ENCODE measurements around the gene TP73. TPM values are rescaled to one million over a fixed set of nuclear protein-coding genes. Genes with fewer than 3 reads are reported as not detected.

TP73 gene
- total RNA-seq, 3 donors from 2014 or later = 0.66 to 1.0 TPM; not detected in 1

DNA sequence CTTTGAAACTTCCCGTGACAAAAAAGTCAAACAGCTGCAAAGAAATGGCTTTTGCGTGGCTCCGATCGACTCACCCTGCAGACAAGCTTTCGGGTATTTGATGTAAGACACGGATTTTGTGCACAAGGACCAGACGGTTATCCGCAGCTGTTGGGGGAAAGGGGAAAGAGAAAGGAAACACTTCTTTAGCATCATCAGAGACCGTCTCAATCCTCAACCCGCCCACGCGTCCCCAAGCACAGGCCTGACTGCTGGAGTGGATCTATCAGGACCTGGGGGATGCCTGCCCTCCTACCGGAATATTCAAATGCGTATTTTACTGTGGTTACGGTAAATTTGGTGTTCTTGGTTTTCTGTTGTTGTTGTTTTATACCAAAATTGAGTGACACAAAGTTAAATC, 13.6 kb upstream of the TP73 start:
- intact Hi-C loops (cut with DNase I; ENCODE audit: low total_unique reads) = no loop called here
- TF ChIP-seq, protein P1, sequence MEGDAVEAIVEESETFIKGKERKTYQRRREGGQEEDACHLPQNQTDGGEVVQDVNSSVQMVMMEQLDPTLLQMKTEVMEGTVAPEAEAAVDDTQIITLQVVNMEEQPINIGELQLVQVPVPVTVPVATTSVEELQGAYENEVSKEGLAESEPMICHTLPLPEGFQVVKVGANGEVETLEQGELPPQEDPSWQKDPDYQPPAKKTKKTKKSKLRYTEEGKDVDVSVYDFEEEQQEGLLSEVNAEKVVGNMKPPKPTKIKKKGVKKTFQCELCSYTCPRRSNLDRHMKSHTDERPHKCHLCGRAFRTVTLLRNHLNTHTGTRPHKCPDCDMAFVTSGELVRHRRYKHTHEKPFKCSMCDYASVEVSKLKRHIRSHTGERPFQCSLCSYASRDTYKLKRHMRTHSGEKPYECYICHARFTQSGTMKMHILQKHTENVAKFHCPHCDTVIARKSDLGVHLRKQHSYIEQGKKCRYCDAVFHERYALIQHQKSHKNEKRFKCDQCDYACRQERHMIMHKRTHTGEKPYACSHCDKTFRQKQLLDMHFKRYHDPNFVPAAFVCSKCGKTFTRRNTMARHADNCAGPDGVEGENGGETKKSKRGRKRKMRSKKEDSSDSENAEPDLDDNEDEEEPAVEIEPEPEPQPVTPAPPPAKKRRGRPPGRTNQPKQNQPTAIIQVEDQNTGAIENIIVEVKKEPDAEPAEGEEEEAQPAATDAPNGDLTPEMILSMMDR (IDR thresholded peaks at IDR 0.05) = no peak
- no peak for TF ChIP-seq POLR2A (IDR thresholded peaks at IDR 0.05)
- TF ChIP-seq POLR2AphosphoS5 (IDR thresholded peaks at IDR 0.05) = no peak
- Histone ChIP-seq H3K4me1 (no peaks in the 10 kb centered on the region), H3K27me3 (no peaks in the 10 kb centered on the region), H3K27ac (no peak overlapping the region), H3K4me3 (no peak overlapping the region), H3K36me3 (no peaks in the 10 kb centered on the region), H3K9me3 (no peaks in the 10 kb centered on the region)
- DNase-seq (ENCODE audit: low spot score in 2 of 2) = no peak

DNA sequence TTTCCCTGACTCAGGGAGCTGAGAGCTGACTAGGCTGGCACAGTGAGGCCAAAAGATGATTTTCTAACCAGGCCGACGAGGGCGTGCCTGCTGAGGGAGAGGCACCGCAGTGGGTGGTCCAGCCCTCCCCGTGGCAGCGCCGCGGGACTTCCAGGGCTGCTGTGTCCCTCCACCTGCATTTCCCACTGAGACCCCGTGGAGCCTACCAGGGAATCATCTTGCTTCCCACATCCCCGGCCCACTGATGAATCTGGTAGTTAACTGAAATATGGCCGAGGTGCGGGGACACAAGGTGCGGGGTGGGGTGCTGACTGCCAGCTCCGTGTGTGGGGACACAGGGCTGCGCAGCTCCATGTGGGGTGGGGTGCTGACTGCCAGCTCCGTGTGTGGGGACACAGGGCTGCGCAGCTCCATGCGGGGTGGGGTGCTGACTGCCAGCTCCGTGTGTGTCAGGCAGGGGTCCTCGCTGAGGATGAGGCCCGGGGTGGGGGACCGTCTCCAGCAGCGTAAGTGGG, 12.9 kb upstream of the TP73 start:
- Histone ChIP-seq H3K9me3 (no peaks in the 10 kb centered on the region), H3K27me3 (no peaks in the 10 kb centered on the region), H3K4me1 (no peaks in the 10 kb centered on the region), H3K4me3 (no peak overlapping the region), H3K27ac (no peak overlapping the region), H3K36me3 (no peaks in the 10 kb centered on the region)
- peak in 1 of 2 donors; percentile 31 for DNase-seq (ENCODE audit: low spot score in 2 of 2)
- TF ChIP-seq, protein P1 (IDR thresholded peaks at IDR 0.05) = no peak
- TF ChIP-seq POLR2A (IDR thresholded peaks at IDR 0.05) (no peak), POLR2AphosphoS5 (IDR thresholded peaks at IDR 0.05) (no peak)
- intact Hi-C loops (cut with DNase I; ENCODE audit: low total_unique reads) = no loop called here

DNA sequence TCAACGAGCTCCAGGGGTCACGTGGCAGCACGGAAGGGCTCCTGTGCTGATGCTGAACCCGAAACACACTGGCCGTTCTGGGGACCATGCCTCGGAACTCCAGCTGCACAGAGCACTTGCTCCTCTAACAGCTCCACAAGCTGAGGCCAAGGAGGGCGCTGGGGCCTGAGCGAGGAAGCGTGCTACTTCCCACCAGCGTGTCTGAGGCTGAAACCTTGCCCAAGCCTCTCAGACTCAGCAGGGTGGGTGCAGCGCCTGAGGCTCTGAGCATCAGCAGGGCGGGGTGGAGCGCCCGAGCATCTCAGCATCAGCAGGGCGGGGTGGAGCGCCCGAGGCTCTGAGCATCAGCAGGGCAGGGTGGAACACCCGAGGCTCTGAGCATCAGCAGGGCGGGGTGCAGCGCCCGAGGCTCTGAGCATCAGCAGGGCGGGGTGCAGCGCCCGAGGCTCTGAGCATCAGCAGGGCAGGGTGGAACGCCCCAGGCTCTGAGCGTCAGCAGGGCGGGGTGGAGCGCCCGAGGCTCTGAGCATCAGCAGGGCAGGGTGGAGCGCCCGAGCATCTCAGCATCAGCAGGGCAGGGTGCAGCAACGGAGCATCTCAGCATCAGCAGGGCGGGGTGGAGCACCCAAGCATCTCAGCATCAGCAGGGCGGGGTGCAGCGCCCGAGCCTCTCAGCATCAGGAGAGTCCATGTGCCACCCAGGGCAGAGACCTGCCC, 12.0 kb upstream of the TP73 start:
- peak in 1 of 2 donors; percentile 43 for DNase-seq (ENCODE audit: low spot score in 2 of 2)
- Histone ChIP-seq H3K27me3 (no peaks in the 10 kb centered on the region), H3K27ac (no peak overlapping the region), H3K4me1 (no peaks in the 10 kb centered on the region), H3K36me3 (no peaks in the 10 kb centered on the region), H3K9me3 (no peaks in the 10 kb centered on the region), H3K4me3 (no peak overlapping the region)
- intact Hi-C loops (cut with DNase I; ENCODE audit: low total_unique reads) = no loop called here
- TF ChIP-seq POLR2A (IDR thresholded peaks at IDR 0.05) (no peak), POLR2AphosphoS5 (IDR thresholded peaks at IDR 0.05) (no peak)
- TF ChIP-seq, protein P1 (IDR thresholded peaks at IDR 0.05) = no peak

DNA sequence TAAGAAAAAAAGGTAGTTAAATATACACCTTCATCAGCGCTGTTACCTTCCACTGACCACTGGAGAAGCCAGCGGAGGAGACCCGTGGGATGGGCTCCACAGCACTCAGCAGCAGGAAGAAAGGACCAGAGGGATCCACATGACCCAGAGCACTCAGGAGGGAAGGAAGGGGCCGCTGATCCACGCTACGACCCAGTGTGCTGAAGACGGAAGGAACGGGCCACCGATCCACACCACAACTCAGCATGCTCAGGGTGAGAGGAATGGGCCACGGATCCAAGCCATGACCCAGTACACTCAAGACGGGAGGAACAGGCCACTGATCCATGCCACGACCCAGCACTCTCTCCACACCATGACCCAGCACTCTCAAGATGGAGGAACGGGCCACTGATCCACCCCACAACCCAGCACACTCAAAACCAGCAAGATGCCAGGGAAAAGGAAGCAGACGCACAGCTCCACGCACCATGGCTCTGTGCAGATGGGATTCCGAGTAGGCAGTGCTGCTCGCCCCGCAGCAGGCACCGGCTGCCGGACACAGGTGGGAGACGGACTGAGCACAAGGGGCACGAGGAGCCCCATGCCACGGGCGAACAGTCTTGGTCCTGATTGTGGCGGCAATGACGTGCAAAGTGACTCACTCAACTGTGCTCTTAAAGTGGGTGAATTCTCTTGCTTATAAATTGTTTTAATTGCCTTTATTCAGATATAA, 11.1 kb upstream of the TP73 start:
- DNase-seq (ENCODE audit: low spot score in 2 of 2) = peak in 1 of 2 donors; percentile 19
- H3K27me3 ChIP-seq = no peaks in the 10 kb centered on the region
- intact Hi-C loops (cut with DNase I; ENCODE audit: low total_unique reads) = no loop called here

More for the DNA sequence above, 11.1 kb upstream of the TP73 start:
- H3K27ac ChIP-seq = no peak overlapping the region
- H3K4me1 ChIP-seq = no peaks in the 10 kb centered on the region
- no peak overlapping the region for H3K4me3 ChIP-seq
- H3K9me3 ChIP-seq = no peaks in the 10 kb centered on the region
- H3K36me3 ChIP-seq = no peaks in the 10 kb centered on the region
- no peak for TF ChIP-seq POLR2A (IDR thresholded peaks at IDR 0.05)
- TF ChIP-seq, protein P1 (IDR thresholded peaks at IDR 0.05) = no peak
- TF ChIP-seq POLR2AphosphoS5 (IDR thresholded peaks at IDR 0.05) = no peak

Data from breast epithelium (tissue), 4 donors.